Gastrocnemius medialis (tissue), 4 donors: ENCODE results near the gene TMPRSS3.

Experiments used
- POLR2A ChIP-seq, 2 donors: fragments of 450-650 bp; IDR thresholded peaks; one replicate each; pipeline ENCODE4 v1.6.1; 2017; ENCODE audit warnings: antibody characterized with exemption in 2 of 2, mild to moderate bottlenecking in 2 of 2, moderate library complexity in 2 of 2
- TF ChIP-seq, protein P1 (sequence below), 5 experiments: fragments of 450-650 bp in 3 of 5; fragments of 200-600 bp in 2 of 5; sonication (generic) in 2 of 5; IDR thresholded peaks in 4 of 5; conservative IDR thresholded peaks in 1 of 5; 1 replicate in 4 of 5; 2 replicates in 1 of 5; pipeline ENCODE4 v1.5.1; 2016 to 2019; ENCODE audit warnings: antibody characterized with exemption in 5 of 5, mild to moderate bottlenecking in 3 of 5, moderate library complexity in 3 of 5

DNA sequence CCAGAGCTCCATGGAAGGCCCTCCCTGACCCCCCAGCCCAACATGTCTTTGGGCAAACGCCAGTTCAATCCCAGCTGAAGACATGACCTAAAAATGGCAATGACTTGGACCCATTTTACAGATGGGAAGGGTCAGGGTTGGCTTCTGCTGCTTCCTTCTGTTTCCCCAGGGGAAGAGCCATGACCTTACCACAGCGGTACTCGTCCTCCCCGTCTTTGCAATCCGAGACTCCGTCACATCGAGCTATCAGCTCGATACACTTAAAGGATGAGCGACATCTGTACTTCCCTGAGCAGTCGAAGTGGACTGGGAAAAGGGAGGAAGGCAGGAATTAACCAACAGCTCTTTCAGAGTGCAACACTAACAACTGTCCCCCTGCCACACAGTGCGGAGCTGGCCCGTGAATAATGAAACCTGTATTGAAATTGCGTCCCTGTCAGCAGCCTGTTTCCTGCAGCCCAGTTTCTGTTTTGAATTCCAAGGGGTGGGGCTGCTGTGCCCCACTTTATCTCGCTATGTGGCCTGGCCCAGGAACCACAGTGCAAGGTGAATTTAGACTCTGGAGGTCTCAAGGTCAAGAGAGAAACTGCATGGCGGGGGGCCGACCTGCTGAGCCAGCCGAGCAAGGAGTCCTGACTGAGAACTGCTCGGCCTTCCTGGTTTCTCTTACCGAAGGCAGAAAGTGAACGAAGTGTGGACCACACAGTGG lies 7.0 kb downstream of the TMPRSS3 start:
- TF ChIP-seq POLR2A (IDR thresholded peaks at IDR 0.05) = no peak
- TF ChIP-seq, protein P1, sequence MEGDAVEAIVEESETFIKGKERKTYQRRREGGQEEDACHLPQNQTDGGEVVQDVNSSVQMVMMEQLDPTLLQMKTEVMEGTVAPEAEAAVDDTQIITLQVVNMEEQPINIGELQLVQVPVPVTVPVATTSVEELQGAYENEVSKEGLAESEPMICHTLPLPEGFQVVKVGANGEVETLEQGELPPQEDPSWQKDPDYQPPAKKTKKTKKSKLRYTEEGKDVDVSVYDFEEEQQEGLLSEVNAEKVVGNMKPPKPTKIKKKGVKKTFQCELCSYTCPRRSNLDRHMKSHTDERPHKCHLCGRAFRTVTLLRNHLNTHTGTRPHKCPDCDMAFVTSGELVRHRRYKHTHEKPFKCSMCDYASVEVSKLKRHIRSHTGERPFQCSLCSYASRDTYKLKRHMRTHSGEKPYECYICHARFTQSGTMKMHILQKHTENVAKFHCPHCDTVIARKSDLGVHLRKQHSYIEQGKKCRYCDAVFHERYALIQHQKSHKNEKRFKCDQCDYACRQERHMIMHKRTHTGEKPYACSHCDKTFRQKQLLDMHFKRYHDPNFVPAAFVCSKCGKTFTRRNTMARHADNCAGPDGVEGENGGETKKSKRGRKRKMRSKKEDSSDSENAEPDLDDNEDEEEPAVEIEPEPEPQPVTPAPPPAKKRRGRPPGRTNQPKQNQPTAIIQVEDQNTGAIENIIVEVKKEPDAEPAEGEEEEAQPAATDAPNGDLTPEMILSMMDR (IDR thresholded peaks at IDR 0.05 in 4 of 5, conservative IDR thresholded peaks at IDR 0.05 in 1 of 5) = no peak
